ENCODE measurements around the gene ABCA6.

GRCh38 chr17:69142175-69142802 lies 594 bp upstream of the ABCA6 start:
- TF ChIP-seq, protein P1, sequence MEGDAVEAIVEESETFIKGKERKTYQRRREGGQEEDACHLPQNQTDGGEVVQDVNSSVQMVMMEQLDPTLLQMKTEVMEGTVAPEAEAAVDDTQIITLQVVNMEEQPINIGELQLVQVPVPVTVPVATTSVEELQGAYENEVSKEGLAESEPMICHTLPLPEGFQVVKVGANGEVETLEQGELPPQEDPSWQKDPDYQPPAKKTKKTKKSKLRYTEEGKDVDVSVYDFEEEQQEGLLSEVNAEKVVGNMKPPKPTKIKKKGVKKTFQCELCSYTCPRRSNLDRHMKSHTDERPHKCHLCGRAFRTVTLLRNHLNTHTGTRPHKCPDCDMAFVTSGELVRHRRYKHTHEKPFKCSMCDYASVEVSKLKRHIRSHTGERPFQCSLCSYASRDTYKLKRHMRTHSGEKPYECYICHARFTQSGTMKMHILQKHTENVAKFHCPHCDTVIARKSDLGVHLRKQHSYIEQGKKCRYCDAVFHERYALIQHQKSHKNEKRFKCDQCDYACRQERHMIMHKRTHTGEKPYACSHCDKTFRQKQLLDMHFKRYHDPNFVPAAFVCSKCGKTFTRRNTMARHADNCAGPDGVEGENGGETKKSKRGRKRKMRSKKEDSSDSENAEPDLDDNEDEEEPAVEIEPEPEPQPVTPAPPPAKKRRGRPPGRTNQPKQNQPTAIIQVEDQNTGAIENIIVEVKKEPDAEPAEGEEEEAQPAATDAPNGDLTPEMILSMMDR (IDR thresholded peaks at IDR 0.05; ENCODE audit: borderline replicate concordance, extremely low read depth, low read length, poor library complexity, severe bottlenecking), result no peak
- TF ChIP-seq EZH2 (IDR thresholded peaks at IDR 0.05; ENCODE audit: borderline replicate concordance, low read depth, low read length, severe bottlenecking), result no peak

Measured in DND-41 (cell line).